Upper lobe of left lung (tissue), 4 donors: ENCODE data around the gene PARD3B.

Source experiments
- POLR2A ChIP-seq, 4 donors: fragments of 450-650 bp; IDR thresholded peaks; one replicate each; pipeline ENCODE4 v1.5.1; 2016 to 2017; ENCODE audit warnings: antibody characterized with exemption in 4 of 4, mild to moderate bottlenecking in 2 of 4
- TF ChIP-seq, protein P1 (sequence below), 6 experiments: fragments of 450-650 bp in 4 of 6; fragments of 200-600 bp in 2 of 6; sonication (generic) in 2 of 6; IDR thresholded peaks; one replicate each; pipeline ENCODE4 v1.5.1; 2016 to 2019; ENCODE audit warnings: antibody characterized with exemption in 6 of 6

DNA sequence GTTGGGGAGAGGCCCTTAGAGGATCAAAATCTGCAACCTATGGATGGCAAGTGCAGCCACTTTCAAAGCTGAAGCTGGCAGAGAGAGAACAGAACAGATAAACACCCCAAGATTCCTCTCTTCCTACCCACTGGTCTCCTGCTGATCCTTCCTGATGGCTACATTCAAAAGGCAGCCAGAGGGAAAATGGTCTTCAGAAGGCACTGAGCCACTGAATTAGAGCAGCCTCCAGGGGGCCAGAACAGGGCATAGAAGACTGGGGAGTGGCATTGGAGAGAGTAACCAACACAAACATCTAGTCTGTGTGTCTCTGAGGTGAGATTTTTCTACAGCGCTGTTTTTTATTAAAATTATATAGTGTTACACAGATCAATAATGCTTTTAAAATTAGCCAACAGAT is 432.6 kb downstream of the PARD3B start:
- TF ChIP-seq POLR2A (IDR thresholded peaks at IDR 0.05), result no peak
- TF ChIP-seq, protein P1, sequence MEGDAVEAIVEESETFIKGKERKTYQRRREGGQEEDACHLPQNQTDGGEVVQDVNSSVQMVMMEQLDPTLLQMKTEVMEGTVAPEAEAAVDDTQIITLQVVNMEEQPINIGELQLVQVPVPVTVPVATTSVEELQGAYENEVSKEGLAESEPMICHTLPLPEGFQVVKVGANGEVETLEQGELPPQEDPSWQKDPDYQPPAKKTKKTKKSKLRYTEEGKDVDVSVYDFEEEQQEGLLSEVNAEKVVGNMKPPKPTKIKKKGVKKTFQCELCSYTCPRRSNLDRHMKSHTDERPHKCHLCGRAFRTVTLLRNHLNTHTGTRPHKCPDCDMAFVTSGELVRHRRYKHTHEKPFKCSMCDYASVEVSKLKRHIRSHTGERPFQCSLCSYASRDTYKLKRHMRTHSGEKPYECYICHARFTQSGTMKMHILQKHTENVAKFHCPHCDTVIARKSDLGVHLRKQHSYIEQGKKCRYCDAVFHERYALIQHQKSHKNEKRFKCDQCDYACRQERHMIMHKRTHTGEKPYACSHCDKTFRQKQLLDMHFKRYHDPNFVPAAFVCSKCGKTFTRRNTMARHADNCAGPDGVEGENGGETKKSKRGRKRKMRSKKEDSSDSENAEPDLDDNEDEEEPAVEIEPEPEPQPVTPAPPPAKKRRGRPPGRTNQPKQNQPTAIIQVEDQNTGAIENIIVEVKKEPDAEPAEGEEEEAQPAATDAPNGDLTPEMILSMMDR (IDR thresholded peaks at IDR 0.05), result no peak
